ENCODE data around the gene PLA2G4B.
"Not testable (repeated sequence)": the region's sequence is repeated elsewhere in the genome, so short reads cannot be mapped to it uniquely, and the experiment has no call there.

Gene PLA2G4B

GRCh38 chr15:41825572-41826535 is 12.8 kb upstream of the PLA2G4B start:
- no peaks in the 10 kb centered on the region for H3K27me3 ChIP-seq (ENCODE audit: control insufficient read depth in 2 of 2, insufficient read depth in 2 of 2, low read length in 2 of 2)
- no peak overlapping the region for H3K9ac ChIP-seq (ENCODE audit: low read depth in 1 of 2, low read length in 2 of 2)
- H3K27ac ChIP-seq (ENCODE audit: low read depth in 2 of 2, low read length in 2 of 2), result no peak overlapping the region
- H3K4me1 ChIP-seq (ENCODE audit: control insufficient read depth in 2 of 2, insufficient read depth in 2 of 2, low read length in 2 of 2), result peaks cover 5 to 11% of the 10 kb centered on the region in 2 donors
- H3K4me3 ChIP-seq (ENCODE audit: low read length in 2 of 2), result no peak overlapping the region
- no peaks in the 10 kb centered on the region for H3K9me3 ChIP-seq (ENCODE audit: control insufficient read depth in 2 of 2, low read length in 2 of 2)
- H3K36me3 ChIP-seq (ENCODE audit: control insufficient read depth in 2 of 2, insufficient read depth in 2 of 2, low read length in 2 of 2), result peaks cover 2 to 17% of the 10 kb centered on the region in 2 donors

GRCh38 chr15:41827290-41827879 is 11.3 kb upstream of the PLA2G4B start:
- no peaks in the 10 kb centered on the region for H3K27me3 ChIP-seq (ENCODE audit: control insufficient read depth in 2 of 2, insufficient read depth in 2 of 2, low read length in 2 of 2)
- H3K4me3 ChIP-seq (ENCODE audit: low read length in 2 of 2), result peak overlapping the region; percentile 60 to 69
- peaks cover 5 to 10% of the 10 kb centered on the region in 2 donors for H3K4me1 ChIP-seq (ENCODE audit: control insufficient read depth in 2 of 2, insufficient read depth in 2 of 2, low read length in 2 of 2)
- peaks cover 0 to 17% of the 10 kb centered on the region in 2 donors for H3K36me3 ChIP-seq (ENCODE audit: control insufficient read depth in 2 of 2, insufficient read depth in 2 of 2, low read length in 2 of 2)
- no peaks in the 10 kb centered on the region for H3K9me3 ChIP-seq (ENCODE audit: control insufficient read depth in 2 of 2, low read length in 2 of 2)
- H3K9ac ChIP-seq (ENCODE audit: low read depth in 1 of 2, low read length in 2 of 2), result peak overlapping the region; percentile 41 to 53
- H3K27ac ChIP-seq (ENCODE audit: low read depth in 2 of 2, low read length in 2 of 2), result no peak overlapping the region

GRCh38 chr15:41827880-41828806 is 10.5 kb upstream of the PLA2G4B start, which contains the start of gene JMJD7:
Gene JMJD7, plus strand, starts transcription at chr15:41828092. Its CDS starts 33 bp downstream, at chr15:41828125.
- Histone ChIP-seq H3K9ac (ENCODE audit: low read depth in 1 of 2, low read length in 2 of 2) (peak within 1 kb of the TSS; percentile 79 to 90), H3K27me3 (ENCODE audit: control insufficient read depth in 2 of 2, insufficient read depth in 2 of 2, low read length in 2 of 2) (no peaks in the 10 kb centered on the region), H3K9me3 (ENCODE audit: control insufficient read depth in 2 of 2, low read length in 2 of 2) (no peaks in the 10 kb centered on the region), H3K27ac (ENCODE audit: low read depth in 2 of 2, low read length in 2 of 2) (peak within 1 kb of the TSS; percentile 18 to 73), H3K4me1 (ENCODE audit: control insufficient read depth in 2 of 2, insufficient read depth in 2 of 2, low read length in 2 of 2) (peaks cover 5 to 14% of the 10 kb centered on the region in 2 donors), H3K36me3 (ENCODE audit: control insufficient read depth in 2 of 2, insufficient read depth in 2 of 2, low read length in 2 of 2) (peaks cover 0 to 19% of the 10 kb centered on the region in 2 donors), H3K4me3 (ENCODE audit: low read length in 2 of 2) (peak within 1 kb of the TSS; percentile 82 to 93)

GRCh38 chr15:41828807-41829141 is 9.9 kb upstream of the PLA2G4B start:
- Histone ChIP-seq H3K9ac (ENCODE audit: low read depth in 1 of 2, low read length in 2 of 2) (peak overlapping the region; percentile 79 to 90), H3K4me1 (ENCODE audit: control insufficient read depth in 2 of 2, insufficient read depth in 2 of 2, low read length in 2 of 2) (peaks cover 5 to 14% of the 10 kb centered on the region in 2 donors), H3K36me3 (ENCODE audit: control insufficient read depth in 2 of 2, insufficient read depth in 2 of 2, low read length in 2 of 2) (peaks cover 0 to 14% of the 10 kb centered on the region in 2 donors)

GRCh38 chr15:41829959-41830646 is 8.5 kb upstream of the PLA2G4B start:
- no peaks in the 10 kb centered on the region for H3K9me3 ChIP-seq (ENCODE audit: control insufficient read depth in 2 of 2, low read length in 2 of 2)
- H3K27ac ChIP-seq (ENCODE audit: low read depth in 2 of 2, low read length in 2 of 2), result no peak overlapping the region
- H3K4me1 ChIP-seq (ENCODE audit: control insufficient read depth in 2 of 2, insufficient read depth in 2 of 2, low read length in 2 of 2), result peaks cover 5 to 14% of the 10 kb centered on the region in 2 donors
- H3K4me3 ChIP-seq (ENCODE audit: low read length in 2 of 2), result no peak overlapping the region
- H3K36me3 ChIP-seq (ENCODE audit: control insufficient read depth in 2 of 2, insufficient read depth in 2 of 2, low read length in 2 of 2), result peaks cover 0 to 10% of the 10 kb centered on the region in 2 donors
- H3K9ac ChIP-seq (ENCODE audit: low read depth in 1 of 2, low read length in 2 of 2), result no peak overlapping the region
- no peaks in the 10 kb centered on the region for H3K27me3 ChIP-seq (ENCODE audit: control insufficient read depth in 2 of 2, insufficient read depth in 2 of 2, low read length in 2 of 2)

More at GRCh38 chr15:41828807-41829141, 9.9 kb upstream of the PLA2G4B start:
- Histone ChIP-seq H3K27ac (ENCODE audit: low read depth in 2 of 2, low read length in 2 of 2) (no peak overlapping the region), H3K9me3 (ENCODE audit: control insufficient read depth in 2 of 2, low read length in 2 of 2) (no peaks in the 10 kb centered on the region), H3K4me3 (ENCODE audit: low read length in 2 of 2) (peak overlapping the region; percentile 82 to 93), H3K27me3 (ENCODE audit: control insufficient read depth in 2 of 2, insufficient read depth in 2 of 2, low read length in 2 of 2) (no peaks in the 10 kb centered on the region)

GRCh38 chr15:41831291-41831690 is 7.4 kb upstream of the PLA2G4B start:
- Histone ChIP-seq H3K36me3 (ENCODE audit: control insufficient read depth in 2 of 2, insufficient read depth in 2 of 2, low read length in 2 of 2) (peaks cover 0 to 10% of the 10 kb centered on the region in 2 donors), H3K4me1 (ENCODE audit: control insufficient read depth in 2 of 2, insufficient read depth in 2 of 2, low read length in 2 of 2) (peaks cover 5 to 14% of the 10 kb centered on the region in 2 donors)
- H3K4me3 ChIP-seq (ENCODE audit: low read length in 2 of 2); H3K27me3 ChIP-seq (ENCODE audit: control insufficient read depth in 2 of 2, insufficient read depth in 2 of 2, low read length in 2 of 2); H3K9me3 ChIP-seq (ENCODE audit: control insufficient read depth in 2 of 2, low read length in 2 of 2); H3K9ac ChIP-seq (ENCODE audit: low read depth in 1 of 2, low read length in 2 of 2); H3K27ac ChIP-seq (ENCODE audit: low read depth in 2 of 2, low read length in 2 of 2): not testable (repeated sequence)

GRCh38 chr15:41832208-41832607 is 6.4 kb upstream of the PLA2G4B start:
- Histone ChIP-seq H3K36me3 (ENCODE audit: control insufficient read depth in 2 of 2, insufficient read depth in 2 of 2, low read length in 2 of 2) (peaks cover 0 to 16% of the 10 kb centered on the region in 2 donors), H3K27me3 (ENCODE audit: control insufficient read depth in 2 of 2, insufficient read depth in 2 of 2, low read length in 2 of 2) (no peaks in the 10 kb centered on the region), H3K9ac (ENCODE audit: low read depth in 1 of 2, low read length in 2 of 2) (no peak overlapping the region), H3K4me3 (ENCODE audit: low read length in 2 of 2) (no peak overlapping the region), H3K4me1 (ENCODE audit: control insufficient read depth in 2 of 2, insufficient read depth in 2 of 2, low read length in 2 of 2) (peaks cover 3 to 14% of the 10 kb centered on the region in 2 donors), H3K27ac (ENCODE audit: low read depth in 2 of 2, low read length in 2 of 2) (no peak overlapping the region), H3K9me3 (ENCODE audit: control insufficient read depth in 2 of 2, low read length in 2 of 2) (no peaks in the 10 kb centered on the region)

GRCh38 chr15:41832875-41833274 is 5.8 kb upstream of the PLA2G4B start:
- peaks cover 0 to 16% of the 10 kb centered on the region in 2 donors for H3K36me3 ChIP-seq (ENCODE audit: control insufficient read depth in 2 of 2, insufficient read depth in 2 of 2, low read length in 2 of 2)
- no peaks in the 10 kb centered on the region for H3K27me3 ChIP-seq (ENCODE audit: control insufficient read depth in 2 of 2, insufficient read depth in 2 of 2, low read length in 2 of 2)
- H3K4me3 ChIP-seq (ENCODE audit: low read length in 2 of 2), result no peak overlapping the region
- H3K27ac ChIP-seq (ENCODE audit: low read depth in 2 of 2, low read length in 2 of 2), result no peak overlapping the region
- H3K9me3 ChIP-seq (ENCODE audit: control insufficient read depth in 2 of 2, low read length in 2 of 2), result no peaks in the 10 kb centered on the region
- H3K4me1 ChIP-seq (ENCODE audit: control insufficient read depth in 2 of 2, insufficient read depth in 2 of 2, low read length in 2 of 2), result peaks cover 0 to 15% of the 10 kb centered on the region in 2 donors
- no peak overlapping the region for H3K9ac ChIP-seq (ENCODE audit: low read depth in 1 of 2, low read length in 2 of 2)

GRCh38 chr15:41834096-41834495 is 4.6 kb upstream of the PLA2G4B start:
- no peak overlapping the region for H3K9ac ChIP-seq (ENCODE audit: low read depth in 1 of 2, low read length in 2 of 2)
- H3K4me1 ChIP-seq (ENCODE audit: control insufficient read depth in 2 of 2, insufficient read depth in 2 of 2, low read length in 2 of 2), result peaks cover 5 to 17% of the 10 kb centered on the region in 2 donors
- H3K36me3 ChIP-seq (ENCODE audit: control insufficient read depth in 2 of 2, insufficient read depth in 2 of 2, low read length in 2 of 2), result peaks cover 0 to 16% of the 10 kb centered on the region in 2 donors
- no peaks in the 10 kb centered on the region for H3K9me3 ChIP-seq (ENCODE audit: control insufficient read depth in 2 of 2, low read length in 2 of 2)
- H3K27me3 ChIP-seq (ENCODE audit: control insufficient read depth in 2 of 2, insufficient read depth in 2 of 2, low read length in 2 of 2), result no peaks in the 10 kb centered on the region
- no peak overlapping the region for H3K4me3 ChIP-seq (ENCODE audit: low read length in 2 of 2)
- no peak overlapping the region for H3K27ac ChIP-seq (ENCODE audit: low read depth in 2 of 2, low read length in 2 of 2)
